ENCODE results near the gene DYNLT2. TPM values are rescaled to one million over a fixed set of nuclear protein-coding genes. Genes with fewer than 3 reads are reported as not detected.
A peak's percentile ranks its signal among the peaks of the same experiment; 100 is the strongest.
"Not testable (repeated sequence)": the region's sequence is repeated elsewhere in the genome, so short reads cannot be mapped to it uniquely, and the experiment has no call there.

DYNLT2 gene
- total and polyA plus RNA-seq, 10 donors: 2.8 to 3.9 (median 3.6) TPM

DNA sequence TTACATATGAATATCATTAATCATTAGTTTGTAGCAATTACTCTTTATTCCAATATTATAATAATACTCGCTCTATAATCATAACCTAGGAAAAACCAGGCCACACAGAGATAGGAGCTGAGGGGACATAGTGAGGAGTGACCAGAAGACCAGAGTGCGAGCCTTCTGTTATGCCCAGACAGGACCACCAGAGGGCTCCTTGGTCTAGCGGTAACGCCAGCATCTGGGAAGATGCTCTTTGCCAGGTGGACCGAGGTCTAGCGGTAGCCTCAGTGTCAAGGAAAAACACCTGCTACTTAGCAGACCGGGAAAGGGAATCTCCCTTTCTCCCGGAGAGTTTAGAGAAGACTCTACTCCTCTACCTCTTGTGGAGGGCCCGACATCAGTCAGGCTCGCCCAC, 54.3 kb downstream of the DYNLT2 start:
- H3K27me3 ChIP-seq (replicated peaks in 1 of 7); DNase-seq; H3K4me3 ChIP-seq; intact Hi-C loops (cut with DNase I; ENCODE audit: low total_unique reads); H3K27ac ChIP-seq: not testable (repeated sequence)
- 87 to 93% (median 91%) methylated on average over 10 of the region's 10 CpGs for WGBS, 5 donors
- Histone ChIP-seq H3K9me3 (peaks cover 0 to 30% (median 22%) of the 10 kb centered on the region in 8 donors), H3K4me1 (peaks cover 10 to 23% (median 17%) of the 10 kb centered on the region in 6 donors), H3K36me3 (peaks cover 0 to 14% (median 0%) of the 10 kb centered on the region in 6 donors)
- TF ChIP-seq, protein P1, sequence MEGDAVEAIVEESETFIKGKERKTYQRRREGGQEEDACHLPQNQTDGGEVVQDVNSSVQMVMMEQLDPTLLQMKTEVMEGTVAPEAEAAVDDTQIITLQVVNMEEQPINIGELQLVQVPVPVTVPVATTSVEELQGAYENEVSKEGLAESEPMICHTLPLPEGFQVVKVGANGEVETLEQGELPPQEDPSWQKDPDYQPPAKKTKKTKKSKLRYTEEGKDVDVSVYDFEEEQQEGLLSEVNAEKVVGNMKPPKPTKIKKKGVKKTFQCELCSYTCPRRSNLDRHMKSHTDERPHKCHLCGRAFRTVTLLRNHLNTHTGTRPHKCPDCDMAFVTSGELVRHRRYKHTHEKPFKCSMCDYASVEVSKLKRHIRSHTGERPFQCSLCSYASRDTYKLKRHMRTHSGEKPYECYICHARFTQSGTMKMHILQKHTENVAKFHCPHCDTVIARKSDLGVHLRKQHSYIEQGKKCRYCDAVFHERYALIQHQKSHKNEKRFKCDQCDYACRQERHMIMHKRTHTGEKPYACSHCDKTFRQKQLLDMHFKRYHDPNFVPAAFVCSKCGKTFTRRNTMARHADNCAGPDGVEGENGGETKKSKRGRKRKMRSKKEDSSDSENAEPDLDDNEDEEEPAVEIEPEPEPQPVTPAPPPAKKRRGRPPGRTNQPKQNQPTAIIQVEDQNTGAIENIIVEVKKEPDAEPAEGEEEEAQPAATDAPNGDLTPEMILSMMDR (IDR thresholded peaks at IDR 0.05 in 8 of 11, conservative IDR thresholded peaks at IDR 0.05 in 3 of 11): peak in 5 of 11 experiments; percentile 24 to 51 (median 41)

DNA sequence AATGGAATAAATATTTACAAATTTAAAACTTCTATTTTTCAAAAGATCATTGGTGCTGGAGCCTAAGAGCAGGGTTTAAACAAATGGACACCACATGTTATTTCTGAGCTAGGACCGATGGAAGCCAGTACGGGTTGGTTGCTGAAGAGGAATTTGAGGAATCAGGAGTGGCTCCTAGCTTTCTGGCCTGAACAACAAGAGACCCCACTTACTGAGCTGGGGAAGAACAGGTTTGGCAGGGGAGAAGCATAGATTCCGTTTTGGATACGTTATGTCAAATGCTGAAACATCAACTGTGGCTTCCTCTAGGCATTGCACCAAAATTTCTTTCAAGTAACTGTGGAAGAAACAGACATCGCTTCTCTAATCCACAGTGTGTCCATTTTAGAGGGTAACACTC, 56.2 kb downstream of the DYNLT2 start:
- DNase-seq: no peak
- Histone ChIP-seq H3K4me3 (no peak overlapping the region), H3K36me3 (peaks cover 0 to 14% (median 0%) of the 10 kb centered on the region in 6 donors), H3K27ac (no peak overlapping the region), H3K9me3 (peaks cover 0 to 31% (median 23%) of the 10 kb centered on the region in 8 donors), H3K27me3 (replicated peaks in 1 of 7) (no peaks in the 10 kb centered on the region), H3K4me1 (peaks cover 0 to 8% (median 6%) of the 10 kb centered on the region in 6 donors)
- intact Hi-C loops (cut with DNase I; ENCODE audit: low total_unique reads): no loop called here
- WGBS, 5 donors: 91 to 97% (median 94%) methylated on average over 5 of the region's 5 CpGs
- TF ChIP-seq POLR2AphosphoS5 (IDR thresholded peaks at IDR 0.05) (no peak), POLR2A (IDR thresholded peaks at IDR 0.05) (no peak)
- TF ChIP-seq, protein P1 (IDR thresholded peaks at IDR 0.05 in 8 of 11, conservative IDR thresholded peaks at IDR 0.05 in 3 of 11): no peak

DNA sequence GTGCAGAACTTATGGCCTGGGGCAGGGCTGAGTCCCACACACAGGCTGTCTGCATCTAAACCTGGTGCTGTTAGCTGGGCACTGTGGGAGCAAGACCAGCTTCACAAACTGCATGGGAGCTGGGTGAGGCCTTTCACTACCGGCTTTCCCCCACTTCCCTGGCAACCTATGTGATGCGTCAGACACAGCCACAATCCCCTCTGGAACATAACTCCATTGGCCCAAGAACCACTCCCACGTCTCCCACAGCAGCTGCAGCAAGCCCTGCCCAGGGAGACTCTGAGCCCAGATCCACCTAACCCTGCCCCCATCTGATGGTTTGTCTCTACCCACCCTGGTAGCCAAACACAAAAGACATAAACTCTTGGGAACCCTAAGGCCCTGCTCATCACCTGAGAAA, 58.9 kb downstream of the DYNLT2 start:
- H3K27me3 ChIP-seq (replicated peaks in 1 of 7): no peaks in the 10 kb centered on the region
- 94 to 100% (median 95%) methylated on average over 2 to 3 of the region's 3 CpGs for WGBS, 5 donors
- TF ChIP-seq, protein P1 (IDR thresholded peaks at IDR 0.05 in 8 of 11, conservative IDR thresholded peaks at IDR 0.05 in 3 of 11): no peak
- TF ChIP-seq POLR2A (IDR thresholded peaks at IDR 0.05) (no peak), POLR2AphosphoS5 (IDR thresholded peaks at IDR 0.05) (no peak)
- no peak for DNase-seq
- peaks cover 0 to 35% (median 26%) of the 10 kb centered on the region in 8 donors for H3K9me3 ChIP-seq
- H3K36me3 ChIP-seq: peaks cover 0 to 26% (median 10%) of the 10 kb centered on the region in 6 donors
- intact Hi-C loops (cut with DNase I; ENCODE audit: low total_unique reads): no loop called here
- H3K4me3 ChIP-seq: no peak overlapping the region
- H3K4me1 ChIP-seq: no peaks in the 10 kb centered on the region
- no peak overlapping the region for H3K27ac ChIP-seq

DNA sequence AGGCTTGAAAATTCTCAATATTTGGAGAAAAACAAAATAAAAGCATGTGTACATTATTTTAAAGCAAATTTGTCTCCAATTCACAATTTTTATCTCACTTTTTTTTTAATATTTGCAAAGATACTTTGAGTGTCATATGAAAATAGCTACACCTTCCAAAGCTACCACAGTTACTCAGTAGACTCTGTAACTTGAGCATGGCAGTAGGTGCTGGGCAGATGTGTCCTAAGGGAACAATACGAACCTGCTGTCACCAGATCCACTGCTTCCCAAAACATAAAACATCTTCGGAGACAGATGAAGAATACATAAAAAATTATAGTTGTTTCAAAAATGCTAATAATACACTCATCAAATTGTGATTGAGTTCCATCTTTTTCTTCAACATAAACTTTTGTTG, 60.1 kb downstream of the DYNLT2 start:
- Histone ChIP-seq H3K4me1 (no peaks in the 10 kb centered on the region), H3K27me3 (replicated peaks in 1 of 7) (no peaks in the 10 kb centered on the region), H3K27ac (no peak overlapping the region), H3K4me3 (no peak overlapping the region), H3K36me3 (peaks cover 0 to 39% (median 22%) of the 10 kb centered on the region in 6 donors), H3K9me3 (peaks cover 0 to 43% (median 34%) of the 10 kb centered on the region in 8 donors)
- DNase-seq: no peak
- intact Hi-C loops (cut with DNase I; ENCODE audit: low total_unique reads): no loop called here
- TF ChIP-seq POLR2A (IDR thresholded peaks at IDR 0.05) (no peak), POLR2AphosphoS5 (IDR thresholded peaks at IDR 0.05) (no peak)
- TF ChIP-seq, protein P1 (IDR thresholded peaks at IDR 0.05 in 8 of 11, conservative IDR thresholded peaks at IDR 0.05 in 3 of 11): no peak
- WGBS, 5 donors: 92 to 99% (median 97%) methylated on average over 2 of the region's 2 CpGs

Other genes with a start within 250 kb of the DYNLT2 start
- 10 to 100 TPM; 30.7 to 69.5 (median 57.8) TPM for gene WDR27, start 49.5 kb downstream of the DYNLT2 start, total RNA-seq
- gene WDR27, start 49.5 kb downstream of the DYNLT2 start, polyA plus RNA-seq: 10 to 100 TPM; 17.6 to 26.6 (median 22.6) TPM
- gene C6orf120, start 49.4 kb downstream of the DYNLT2 start, total RNA-seq: 10 to 100 TPM; 18.5 to 39.5 (median 24.8) TPM
- gene C6orf120, start 49.4 kb downstream of the DYNLT2 start, polyA plus RNA-seq: 10 to 100 TPM in 1 of 3 donors, 1 to 10 TPM in 2; 6.7 to 10.5 (median 9.8) TPM
- gene PHF10, start 27.1 kb downstream of the DYNLT2 start, total RNA-seq: 100 to 1,000 TPM in 1 of 7 donors, 10 to 100 TPM in 6; 41.0 to 102 (median 67.3) TPM
- gene PHF10, start 27.1 kb downstream of the DYNLT2 start, polyA plus RNA-seq: 10 to 100 TPM; 36.7 to 53.9 (median 49.6) TPM
- 10 to 100 TPM; 23.1 to 37.8 (median 30.9) TPM for gene ERMARD, start 50 bp upstream of the DYNLT2 start, total RNA-seq
- gene ERMARD, start 50 bp upstream of the DYNLT2 start, polyA plus RNA-seq: 10 to 100 TPM; 48.3 to 87.3 (median 57.4) TPM